Fibroblast of the aortic adventitia (primary cell): ENCODE measurements around the gene CHIC2. TPM values are rescaled to one million over a fixed set of nuclear protein-coding genes. Genes with fewer than 3 reads are reported as not detected.

ENCODE experiments used
- DNase-seq: peaks from one replicate; pipeline ENCODE4 v3.0.0-alpha.2; 2010; ENCODE audit warnings: low read depth
- H3K4me3 ChIP-seq: 2 replicates; pipeline ENCODE4 v1.5.1; 2011; ENCODE audit warnings: low read depth, mild to moderate bottlenecking, control low read depth, low read length, moderate library complexity
- CTCF ChIP-seq: IDR thresholded peaks from 2 replicates; pipeline ENCODE4 v1.5.1; 2011; ENCODE audit warnings: mild to moderate bottlenecking, low read length, control low read depth, inconsistent platforms; ENCODE audit not compliant: insufficient read depth
- total RNA-seq: library from RNA; depleted of rRNA; stranded (reverse); fragments of >200 nt; gene quantifications from 2 replicates; pipeline ENCODE4 v1.2.3, GENCODE V29; 2012; ENCODE audit warnings: low replicate concordance

CHIC2 gene
- total RNA-seq, 1 donor = 88.4 TPM

- H3K4me3 ChIP-seq = no peak overlapping the region
- TF ChIP-seq CTCF = no peak
These were observed 69.9 kb downstream of the CHIC2 start for GRCh38 chr4:53994382-53995102.

GRCh38 chr4:53992785-53993184, 71.6 kb downstream of the CHIC2 start:
- no peak for TF ChIP-seq CTCF
- DNase-seq = no peak
- H3K4me3 ChIP-seq = no peak overlapping the region

More at GRCh38 chr4:53994382-53995102, 69.9 kb downstream of the CHIC2 start:
- DNase-seq = no peak

- peak; percentile 50 for DNase-seq
- H3K4me3 ChIP-seq = no peak overlapping the region
- no peak for TF ChIP-seq CTCF
These were observed 72.6 kb downstream of the CHIC2 start for GRCh38 chr4:53991821-53992220.

GRCh38 chr4:53990641-53991040, 73.8 kb downstream of the CHIC2 start:
- no peak for DNase-seq
- no peak overlapping the region for H3K4me3 ChIP-seq
- TF ChIP-seq CTCF = no peak

GRCh38 chr4:53987761-53988171, 76.6 kb downstream of the CHIC2 start:
- TF ChIP-seq CTCF = no peak
- peak; percentile 70 for DNase-seq
- no peak overlapping the region for H3K4me3 ChIP-seq

- TF ChIP-seq CTCF = no peak
- no peak for DNase-seq
- H3K4me3 ChIP-seq = no peak overlapping the region
These were observed 78.3 kb downstream of the CHIC2 start for GRCh38 chr4:53986062-53986461.

- H3K4me3 ChIP-seq = no peak overlapping the region
- peak; percentile 40 for DNase-seq
- TF ChIP-seq CTCF = no peak
These were observed 82.8 kb downstream of the CHIC2 start for GRCh38 chr4:53981567-53981966.
